ENCODE measurements around the gene GMPR.
A peak's percentile ranks its signal among the peaks of the same experiment; 100 is the strongest.

GMPR gene

DNA sequence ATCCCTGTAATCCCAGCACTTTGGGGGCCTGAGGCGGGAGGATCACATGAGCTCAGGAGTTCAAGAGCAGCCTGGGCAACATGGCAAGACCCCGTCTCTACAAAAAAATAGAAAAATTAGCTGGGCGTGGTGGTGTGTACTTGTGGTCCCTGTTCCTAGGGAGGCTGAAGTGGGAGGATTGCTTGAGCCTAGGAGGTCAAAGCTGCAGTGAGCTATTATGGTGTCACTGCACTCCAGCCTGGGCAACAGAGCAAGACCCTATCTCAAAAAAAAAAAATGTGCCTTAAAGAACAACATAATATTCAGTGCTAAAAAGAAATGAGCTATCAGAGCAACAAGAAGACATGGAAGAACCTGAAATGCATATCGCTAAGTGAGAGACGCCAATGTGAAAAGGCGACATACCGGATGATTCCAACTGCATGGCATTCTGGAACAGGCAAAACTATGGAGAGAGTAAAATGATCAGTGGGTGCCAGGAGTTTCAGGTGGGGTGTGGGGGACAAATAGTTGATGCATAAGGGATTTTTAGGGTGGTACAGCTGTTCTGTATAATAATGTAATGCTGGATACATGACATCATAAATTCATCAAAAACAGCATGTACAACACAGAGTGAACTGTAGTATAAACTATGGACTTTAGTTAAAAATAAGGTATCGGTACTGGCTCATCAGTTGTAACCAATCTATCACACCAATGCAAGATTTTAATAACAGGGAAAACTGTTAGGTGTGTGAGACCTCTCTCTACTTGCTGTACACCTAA is 80.8 kb downstream of the GMPR start:
- no peak overlapping the region for H3K4me3 ChIP-seq
- no peak for DNase-seq (ENCODE audit: low spot score)
- no peak for TF ChIP-seq CTCF (IDR thresholded peaks at IDR 0.05)
- peak overlapping the region; percentile 85 to 88 for H3K27ac ChIP-seq

DNA sequence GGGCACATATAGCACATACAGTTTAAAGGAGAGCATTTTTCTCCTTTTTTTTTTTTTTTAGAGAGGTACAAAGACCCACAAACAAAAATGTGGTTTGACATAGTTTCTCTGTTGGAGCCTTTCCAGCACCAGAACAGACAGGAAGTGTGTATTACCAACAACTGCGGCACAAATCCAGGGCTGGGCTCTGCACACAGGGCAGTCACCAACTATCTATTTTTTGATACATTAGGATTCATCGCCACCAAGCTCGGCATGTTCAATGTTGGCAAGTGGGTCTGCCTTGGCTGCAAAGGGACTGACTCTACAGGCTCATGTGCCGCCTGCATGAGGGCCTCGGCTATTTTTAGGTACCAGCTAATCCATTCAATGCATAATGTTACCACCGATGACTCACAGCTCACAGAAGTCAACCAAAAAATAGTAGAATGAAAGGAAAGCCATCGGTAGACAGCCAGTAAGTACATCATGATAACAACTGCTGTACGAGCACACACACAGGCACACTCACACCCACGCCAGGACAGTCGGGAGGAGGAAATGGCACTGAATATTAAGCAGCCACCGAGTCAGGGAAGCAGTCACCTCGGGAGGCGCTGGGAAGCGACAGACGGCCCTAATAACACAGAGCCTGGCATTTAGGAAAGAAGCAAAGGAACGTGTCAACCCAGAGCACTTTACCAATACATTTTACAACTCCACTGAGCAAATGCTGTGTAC is 81.6 kb downstream of the GMPR start:
- Histone ChIP-seq H3K27ac (peak overlapping the region; percentile 85 to 88), H3K4me3 (peak overlapping the region; percentile 47)
- DNase-seq (ENCODE audit: low spot score), result peak; percentile 88
- TF ChIP-seq CTCF (IDR thresholded peaks at IDR 0.05), result no peak

- TF ChIP-seq CTCF (IDR thresholded peaks at IDR 0.05), result no peak
- Histone ChIP-seq H3K27ac (peak overlapping the region; percentile 85 to 88), H3K4me3 (peak overlapping the region; percentile 47)
- no peak for DNase-seq (ENCODE audit: low spot score)
Observed at GRCh38 chr6:16320533-16321340, 82.3 kb downstream of the GMPR start.

GRCh38 chr6:16321341-16321710 is 82.9 kb downstream of the GMPR start:
- no peak overlapping the region for H3K4me3 ChIP-seq
- no peak for TF ChIP-seq CTCF (IDR thresholded peaks at IDR 0.05)
- no peak for DNase-seq (ENCODE audit: low spot score)
- peak overlapping the region; percentile 85 to 88 for H3K27ac ChIP-seq

DNA sequence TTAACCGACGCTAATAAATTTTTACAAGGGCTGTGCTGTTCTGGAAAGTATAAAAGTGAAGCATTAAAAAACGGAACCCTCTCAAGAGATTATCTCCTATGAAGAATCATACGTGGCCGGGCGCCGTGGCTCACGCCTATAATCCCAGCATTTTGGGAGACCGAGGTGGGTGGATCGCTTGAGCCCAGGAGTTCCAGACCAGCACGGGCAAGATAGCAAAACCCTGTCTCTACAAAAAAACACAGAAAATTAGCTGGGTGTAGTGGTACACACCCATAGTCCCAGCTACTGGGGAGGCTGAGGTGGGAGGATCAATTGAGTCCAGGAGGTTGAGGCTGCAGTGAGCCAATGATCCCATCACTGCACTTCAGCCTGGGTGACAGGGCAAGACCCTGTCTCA is 83.4 kb downstream of the GMPR start:
- H3K27ac ChIP-seq, result peak overlapping the region; percentile 85 to 88
- DNase-seq (ENCODE audit: low spot score), result no peak
- H3K4me3 ChIP-seq, result no peak overlapping the region
- TF ChIP-seq CTCF (IDR thresholded peaks at IDR 0.05), result no peak

DNA sequence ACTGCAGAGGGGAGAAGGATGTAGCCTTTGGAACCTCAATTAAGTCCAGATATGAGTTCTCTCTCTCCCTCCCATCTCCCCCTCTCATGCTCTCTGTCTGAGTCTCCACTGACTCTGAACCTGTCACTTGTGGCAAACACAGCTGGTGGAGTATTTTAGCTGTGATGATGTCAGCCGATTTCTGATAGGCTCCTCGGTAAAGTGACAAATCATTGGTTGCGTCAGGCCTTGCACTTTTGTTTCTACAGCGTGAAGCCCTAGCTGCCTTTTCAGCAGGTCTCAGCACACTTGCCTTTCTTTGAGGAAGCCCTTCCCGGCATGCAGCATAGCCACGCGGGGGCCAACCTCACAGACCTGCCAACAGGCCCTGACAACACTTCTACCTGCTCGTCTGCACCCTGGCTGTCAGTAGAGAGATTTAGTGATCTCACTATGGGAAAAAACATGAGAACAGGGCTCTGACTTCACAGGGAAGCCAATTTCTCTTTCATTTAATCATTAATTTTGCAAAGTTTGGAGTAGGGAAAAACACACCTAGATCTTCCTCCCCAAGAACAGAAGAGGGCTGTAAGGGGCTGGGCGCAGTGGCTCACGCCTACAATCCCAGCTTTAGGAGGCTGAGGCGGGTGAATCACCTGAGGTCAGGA is 84.4 kb downstream of the GMPR start:
- DNase-seq (ENCODE audit: low spot score), result no peak
- TF ChIP-seq CTCF (IDR thresholded peaks at IDR 0.05), result no peak
- Histone ChIP-seq H3K27ac (peak overlapping the region; percentile 49 to 85), H3K4me3 (no peak overlapping the region)
